ENCODE measurements around the gene TMEM106C.

TMEM106C gene, protein sequence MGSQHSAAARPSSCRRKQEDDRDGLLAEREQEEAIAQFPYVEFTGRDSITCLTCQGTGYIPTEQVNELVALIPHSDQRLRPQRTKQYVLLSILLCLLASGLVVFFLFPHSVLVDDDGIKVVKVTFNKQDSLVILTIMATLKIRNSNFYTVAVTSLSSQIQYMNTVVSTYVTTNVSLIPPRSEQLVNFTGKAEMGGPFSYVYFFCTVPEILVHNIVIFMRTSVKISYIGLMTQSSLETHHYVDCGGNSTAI

DNA sequence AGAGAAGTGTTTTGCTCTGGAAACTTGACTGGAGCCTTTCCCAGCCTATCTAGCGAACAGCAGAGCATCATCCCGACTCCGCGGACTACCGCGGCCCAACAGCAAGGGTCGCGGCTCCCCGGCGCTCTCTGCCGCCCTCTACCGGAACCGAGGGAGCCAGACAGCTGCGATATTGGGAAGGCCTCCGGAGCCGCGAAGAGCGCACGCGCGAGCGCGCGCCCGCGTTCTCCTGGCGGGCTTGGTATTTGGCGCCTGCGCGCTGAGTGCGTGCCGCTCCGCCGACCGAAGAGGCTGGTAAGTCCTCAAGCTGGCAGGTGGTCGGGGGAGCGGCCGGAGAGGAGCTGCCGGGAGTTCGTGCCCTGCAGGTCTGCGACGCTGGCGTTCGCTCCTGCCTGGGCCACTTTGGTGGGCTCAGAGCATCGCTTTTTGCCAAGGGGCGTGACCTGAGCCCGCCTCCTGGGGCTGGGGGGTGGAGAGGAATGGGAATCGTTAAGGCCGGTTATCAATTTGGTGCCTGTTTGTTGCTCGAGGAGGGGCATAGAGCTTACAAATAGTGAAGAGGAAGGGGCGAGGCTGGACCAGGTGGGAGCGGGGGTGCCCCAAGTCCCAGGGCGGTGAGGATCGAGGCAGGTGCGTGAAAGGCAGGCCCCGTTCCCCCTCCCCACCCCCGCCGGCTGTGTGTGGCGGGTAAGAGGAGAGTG lies at the start of gene TMEM106C:
TSS of gene TMEM106C (plus strand) at position 257 of the 701 bp plus-strand sequence. CDS start 641 bp downstream, outside the sequence.
- Mint-ChIP-seq H3K36me3 (ENCODE audit: low read depth) (peaks cover 7% of the 10 kb centered on the region), H3K27ac (peak within 1 kb of the TSS; percentile 81), H3K4me1 (ENCODE audit: low read depth) (peaks cover 28% of the 10 kb centered on the region), H3K9me3 (no peaks in the 10 kb centered on the region), H3K27me3 (peaks cover 42% of the 10 kb centered on the region), H3K4me3 (peak within 1 kb of the TSS; percentile 89)
- intact Hi-C loops (cut with micrococcal nuclease) = loop anchor here (10.0 kb wide), 1 partner anchor 201 kb away; no protein-coding TSS in a partner anchor

DNA sequence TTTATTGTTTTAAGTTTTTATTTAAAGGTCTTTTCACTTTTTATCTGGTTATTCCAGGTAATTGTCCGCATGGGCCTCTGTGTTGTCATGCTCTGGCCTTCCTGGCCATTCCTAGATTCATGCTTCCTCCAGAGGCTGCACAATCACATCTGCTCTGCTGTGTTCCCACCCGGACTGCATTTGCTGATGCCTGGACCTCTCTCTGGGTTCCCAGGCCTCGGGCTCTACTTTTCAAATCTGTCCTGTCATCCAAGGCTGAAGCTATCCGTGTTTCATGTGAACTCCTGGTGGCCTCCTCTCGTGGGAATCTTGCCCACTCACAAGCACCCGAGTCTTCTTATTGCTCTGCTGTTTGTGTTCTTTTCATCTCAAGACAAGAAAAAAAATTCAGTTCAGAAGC lies 42.5 kb upstream of the TMEM106C start:
- no peaks in the 10 kb centered on the region for H3K36me3 Mint-ChIP-seq (ENCODE audit: low read depth)
- H3K27me3 Mint-ChIP-seq = peaks cover 22% of the 10 kb centered on the region
- H3K4me1 Mint-ChIP-seq (ENCODE audit: low read depth) = peaks cover 5% of the 10 kb centered on the region
- H3K27ac Mint-ChIP-seq = no peak overlapping the region
- no peaks in the 10 kb centered on the region for H3K9me3 Mint-ChIP-seq
- no peak overlapping the region for H3K4me3 Mint-ChIP-seq
- intact Hi-C loops (cut with micrococcal nuclease) = no loop called here

DNA sequence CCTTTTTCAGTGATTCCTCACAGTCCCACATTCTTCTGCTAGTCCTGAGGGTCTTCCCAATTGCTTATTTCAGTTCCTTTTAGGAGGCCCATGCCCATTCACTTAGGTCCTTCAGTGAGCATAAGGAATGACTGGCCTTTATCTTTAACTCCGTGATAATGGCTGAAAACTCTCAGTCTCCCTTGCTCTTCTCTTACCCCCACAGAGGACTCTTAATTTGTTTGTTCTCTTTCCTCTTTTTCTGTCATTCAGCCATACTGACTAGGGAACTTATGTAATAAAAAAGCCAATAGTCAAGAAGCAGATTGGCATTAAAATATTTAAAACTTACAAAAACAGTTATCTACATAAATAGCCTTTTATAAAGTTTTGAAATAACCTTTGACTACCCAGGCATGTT lies 41.5 kb upstream of the TMEM106C start:
- Mint-ChIP-seq H3K4me1 (ENCODE audit: low read depth) (peaks cover 5% of the 10 kb centered on the region), H3K36me3 (ENCODE audit: low read depth) (no peaks in the 10 kb centered on the region), H3K27ac (no peak overlapping the region), H3K27me3 (peaks cover 21% of the 10 kb centered on the region), H3K9me3 (no peaks in the 10 kb centered on the region), H3K4me3 (no peak overlapping the region)
- intact Hi-C loops (cut with micrococcal nuclease) = no loop called here

DNA sequence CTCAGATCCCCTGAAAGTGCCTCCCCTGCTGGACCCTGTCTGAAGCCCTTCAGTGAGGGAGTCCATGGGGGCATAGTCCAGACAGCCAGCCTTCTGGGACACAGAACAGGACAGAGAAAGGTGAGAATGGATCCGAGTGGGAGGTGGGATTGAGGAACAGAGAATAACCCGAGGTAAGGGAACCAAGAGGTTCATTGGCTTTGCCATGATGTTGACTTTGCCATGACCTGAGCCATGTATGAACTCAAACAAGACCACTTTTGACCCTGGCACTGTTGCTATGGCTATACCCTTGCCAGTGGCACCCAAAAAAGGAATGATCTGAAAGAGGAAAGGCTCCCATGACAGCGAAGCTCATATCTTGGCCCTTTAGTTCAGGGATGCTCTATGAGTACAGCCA lies 36.0 kb upstream of the TMEM106C start:
- peaks cover 5% of the 10 kb centered on the region for H3K4me1 Mint-ChIP-seq (ENCODE audit: low read depth)
- H3K27ac Mint-ChIP-seq = no peak overlapping the region
- H3K9me3 Mint-ChIP-seq = no peaks in the 10 kb centered on the region
- intact Hi-C loops (cut with micrococcal nuclease) = no loop called here
- H3K4me3 Mint-ChIP-seq = no peak overlapping the region
- no peaks in the 10 kb centered on the region for H3K36me3 Mint-ChIP-seq (ENCODE audit: low read depth)
- peaks cover 38% of the 10 kb centered on the region for H3K27me3 Mint-ChIP-seq

DNA sequence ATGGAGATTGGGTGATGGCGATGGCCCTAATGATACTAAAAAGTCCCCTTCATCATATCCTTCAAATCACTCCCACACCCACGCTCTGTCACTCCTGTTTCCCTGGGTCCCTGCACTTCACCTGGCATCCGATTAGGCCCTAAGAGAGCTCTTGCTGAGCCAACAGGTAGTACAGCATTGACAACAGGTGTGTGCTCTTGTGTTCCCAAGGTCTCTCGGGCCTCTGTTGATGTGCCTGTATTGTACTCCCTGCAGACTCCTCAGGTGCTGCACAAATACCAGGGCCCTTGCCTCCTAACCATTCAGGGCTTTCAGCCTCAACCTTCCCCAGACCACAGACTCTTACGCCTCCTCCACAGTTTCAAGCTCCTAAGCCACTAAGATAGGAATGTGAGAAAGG lies 32.8 kb upstream of the TMEM106C start:
- intact Hi-C loops (cut with micrococcal nuclease) = no loop called here
- no peaks in the 10 kb centered on the region for H3K9me3 Mint-ChIP-seq
- peaks cover 29% of the 10 kb centered on the region for H3K27me3 Mint-ChIP-seq
- no peak overlapping the region for H3K27ac Mint-ChIP-seq
- H3K4me1 Mint-ChIP-seq (ENCODE audit: low read depth) = no peaks in the 10 kb centered on the region
- H3K36me3 Mint-ChIP-seq (ENCODE audit: low read depth) = no peaks in the 10 kb centered on the region
- H3K4me3 Mint-ChIP-seq = no peak overlapping the region

DNA sequence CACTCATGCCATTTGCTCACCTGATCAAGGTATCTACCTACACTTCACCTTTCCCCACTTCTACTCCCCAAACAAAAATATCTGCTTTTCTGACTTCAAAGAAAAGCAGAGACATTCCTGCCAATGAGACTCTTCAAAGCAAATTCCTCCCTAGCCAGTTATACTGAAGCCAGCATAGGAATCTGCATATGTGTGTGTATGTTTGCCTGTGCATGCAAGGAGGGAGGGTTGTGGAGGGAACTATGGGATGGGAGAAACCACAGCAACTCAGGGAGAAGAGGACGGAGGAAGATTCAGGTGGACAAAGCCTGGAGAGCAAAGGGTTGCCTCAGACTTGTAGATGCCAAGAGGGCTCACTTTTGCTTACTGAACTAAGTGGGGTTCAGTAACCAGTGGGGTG lies 32.2 kb upstream of the TMEM106C start:
- Mint-ChIP-seq H3K27ac (no peak overlapping the region), H3K27me3 (peaks cover 29% of the 10 kb centered on the region), H3K4me3 (no peak overlapping the region), H3K9me3 (no peaks in the 10 kb centered on the region), H3K36me3 (ENCODE audit: low read depth) (no peaks in the 10 kb centered on the region), H3K4me1 (ENCODE audit: low read depth) (no peaks in the 10 kb centered on the region)
- intact Hi-C loops (cut with micrococcal nuclease) = no loop called here

DNA sequence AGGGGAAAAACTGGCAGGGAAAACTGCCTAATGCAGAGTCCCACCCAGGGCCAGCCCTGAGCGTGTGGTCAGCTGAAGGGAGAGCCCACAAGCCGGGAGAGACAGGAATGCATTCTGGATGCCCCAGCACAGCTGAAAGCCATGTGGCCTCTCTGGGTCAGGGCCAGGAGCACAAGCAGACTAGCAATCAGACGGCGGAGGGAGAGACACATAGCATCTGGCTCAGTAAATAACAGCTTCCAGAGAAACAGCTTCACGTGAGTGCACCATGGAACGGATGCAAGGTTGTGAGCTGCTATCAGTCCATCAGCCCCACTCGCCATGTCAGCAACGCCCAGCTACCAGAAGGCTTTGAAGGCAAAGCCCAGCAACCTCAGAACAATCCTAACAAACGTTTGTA lies 28.2 kb upstream of the TMEM106C start:
- Mint-ChIP-seq H3K36me3 (ENCODE audit: low read depth) (no peaks in the 10 kb centered on the region), H3K27ac (no peak overlapping the region), H3K4me1 (ENCODE audit: low read depth) (no peaks in the 10 kb centered on the region), H3K4me3 (no peak overlapping the region), H3K9me3 (no peaks in the 10 kb centered on the region), H3K27me3 (peaks cover 24% of the 10 kb centered on the region)
- intact Hi-C loops (cut with micrococcal nuclease) = no loop called here

DNA sequence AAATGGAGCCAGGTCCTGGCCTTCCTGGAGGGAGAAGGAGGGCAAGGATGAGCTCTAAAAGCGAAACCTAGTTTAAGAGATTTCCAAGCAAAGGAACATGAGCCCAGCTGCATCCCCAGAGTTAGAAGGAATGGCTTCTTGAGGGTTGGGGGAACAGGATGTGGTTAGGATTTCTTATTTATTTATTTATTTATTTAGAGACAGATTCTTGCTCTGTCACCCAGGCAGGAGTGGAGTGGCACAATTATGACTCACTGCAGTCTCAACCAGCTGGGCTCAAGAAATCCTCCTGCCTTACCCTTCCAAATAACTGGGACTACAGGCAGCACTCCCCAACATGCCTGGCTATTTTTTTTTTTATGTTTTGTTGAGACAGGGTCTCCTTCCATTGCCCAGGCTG lies 25.3 kb upstream of the TMEM106C start:
- Mint-ChIP-seq H3K27ac (no peak overlapping the region), H3K9me3 (no peaks in the 10 kb centered on the region), H3K27me3 (peaks cover 36% of the 10 kb centered on the region), H3K4me3 (no peak overlapping the region), H3K4me1 (ENCODE audit: low read depth) (peaks cover 18% of the 10 kb centered on the region), H3K36me3 (ENCODE audit: low read depth) (no peaks in the 10 kb centered on the region)
- intact Hi-C loops (cut with micrococcal nuclease) = no loop called here

DNA sequence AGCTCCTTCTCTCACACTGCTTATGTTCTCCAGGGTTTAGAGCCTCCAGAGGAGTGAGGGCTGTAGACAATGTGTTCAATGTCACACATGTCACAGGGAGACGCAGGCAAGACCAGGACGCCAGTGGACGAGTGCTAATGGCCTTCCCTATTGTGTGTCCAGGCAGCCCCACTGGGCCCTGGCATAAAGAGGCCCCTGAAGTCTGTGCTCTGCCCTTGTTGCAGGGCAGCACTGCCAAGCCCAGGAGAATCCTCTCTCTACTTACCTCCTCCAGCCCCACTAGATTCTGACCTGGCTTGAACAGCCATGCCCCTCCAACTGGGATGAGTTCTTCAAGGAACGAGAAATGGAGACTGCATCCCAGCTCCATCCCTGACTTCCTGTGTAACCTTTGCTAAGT lies 24.8 kb upstream of the TMEM106C start:
- intact Hi-C loops (cut with micrococcal nuclease) = no loop called here
- H3K27ac Mint-ChIP-seq = no peak overlapping the region
- H3K27me3 Mint-ChIP-seq = peaks cover 38% of the 10 kb centered on the region
- H3K9me3 Mint-ChIP-seq = no peaks in the 10 kb centered on the region
- H3K4me3 Mint-ChIP-seq = no peak overlapping the region
- peaks cover 18% of the 10 kb centered on the region for H3K4me1 Mint-ChIP-seq (ENCODE audit: low read depth)
- no peaks in the 10 kb centered on the region for H3K36me3 Mint-ChIP-seq (ENCODE audit: low read depth)

DNA sequence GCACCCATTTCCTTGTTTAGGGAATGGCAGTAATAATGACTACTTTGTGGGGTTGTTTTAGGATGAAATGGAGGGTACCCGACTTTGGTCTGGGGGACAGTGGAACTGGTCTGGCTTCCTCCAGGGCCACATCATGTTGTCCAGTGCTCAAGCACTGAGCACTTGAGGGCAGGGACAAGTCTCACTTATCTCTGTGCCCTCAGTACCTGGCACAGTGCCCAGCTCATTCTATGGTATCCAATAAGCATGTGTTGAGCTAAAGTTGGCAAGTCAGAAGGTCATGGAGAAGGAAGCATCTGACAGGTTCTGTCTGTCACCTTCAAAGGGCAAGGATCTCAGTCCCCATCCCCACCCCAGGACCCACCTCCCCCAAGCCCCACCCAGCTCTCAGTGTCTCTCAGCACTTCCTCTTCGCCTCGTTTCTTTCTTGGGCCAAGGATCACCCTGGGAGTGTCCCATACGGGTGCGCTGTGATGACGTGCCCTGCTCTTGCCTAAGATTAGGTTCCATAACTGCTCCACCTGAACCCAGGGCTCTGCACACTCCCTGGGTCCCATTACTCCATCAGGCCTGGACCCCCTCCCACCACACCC lies 24.3 kb upstream of the TMEM106C start:
- no peaks in the 10 kb centered on the region for H3K36me3 Mint-ChIP-seq (ENCODE audit: low read depth)
- intact Hi-C loops (cut with micrococcal nuclease) = no loop called here
- no peak overlapping the region for H3K27ac Mint-ChIP-seq
- no peak overlapping the region for H3K4me3 Mint-ChIP-seq
- H3K27me3 Mint-ChIP-seq = peaks cover 39% of the 10 kb centered on the region
- no peaks in the 10 kb centered on the region for H3K9me3 Mint-ChIP-seq
- H3K4me1 Mint-ChIP-seq (ENCODE audit: low read depth) = peaks cover 18% of the 10 kb centered on the region

DNA sequence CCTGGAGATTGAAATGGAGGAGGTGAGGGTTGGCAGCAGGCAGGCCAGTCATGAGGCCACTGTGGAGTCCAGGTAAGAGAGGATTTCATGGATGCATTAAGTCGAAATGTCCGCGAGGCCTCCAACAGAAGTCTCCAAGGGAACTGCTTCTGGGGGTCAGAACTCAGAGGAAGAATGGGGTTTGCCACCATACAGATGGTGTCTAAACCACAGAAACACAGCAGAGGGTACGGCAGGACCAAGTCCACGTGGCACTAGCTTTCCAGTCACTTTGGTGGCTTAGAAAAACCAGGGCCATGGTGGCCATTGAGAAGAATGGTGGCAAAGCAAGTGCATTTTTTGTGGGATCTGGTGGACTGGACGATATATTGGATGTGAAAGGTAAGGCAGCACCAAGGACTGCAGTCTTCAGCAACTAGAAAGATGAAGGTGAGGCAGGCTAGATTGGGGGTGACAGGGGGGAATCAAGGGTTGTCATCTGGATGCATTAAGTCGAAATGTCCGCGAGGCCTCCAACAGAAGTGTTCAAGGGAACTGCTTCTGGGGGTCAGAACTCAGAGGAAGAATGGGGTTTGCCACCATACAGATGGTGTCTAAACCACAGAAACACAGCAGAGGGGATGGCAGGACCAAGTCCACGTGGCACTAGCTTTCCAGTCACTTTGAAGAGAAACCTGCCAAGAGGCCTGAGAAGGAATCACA lies 22.5 kb upstream of the TMEM106C start:
- Mint-ChIP-seq H3K27ac (peak overlapping the region; percentile 5), H3K9me3 (no peaks in the 10 kb centered on the region), H3K4me3 (no peak overlapping the region), H3K4me1 (ENCODE audit: low read depth) (peaks cover 21% of the 10 kb centered on the region), H3K27me3 (peaks cover 38% of the 10 kb centered on the region), H3K36me3 (ENCODE audit: low read depth) (no peaks in the 10 kb centered on the region)
- intact Hi-C loops (cut with micrococcal nuclease) = loop anchor here (10.0 kb wide), 1 partner anchor 226 kb away; no protein-coding TSS in a partner anchor

DNA sequence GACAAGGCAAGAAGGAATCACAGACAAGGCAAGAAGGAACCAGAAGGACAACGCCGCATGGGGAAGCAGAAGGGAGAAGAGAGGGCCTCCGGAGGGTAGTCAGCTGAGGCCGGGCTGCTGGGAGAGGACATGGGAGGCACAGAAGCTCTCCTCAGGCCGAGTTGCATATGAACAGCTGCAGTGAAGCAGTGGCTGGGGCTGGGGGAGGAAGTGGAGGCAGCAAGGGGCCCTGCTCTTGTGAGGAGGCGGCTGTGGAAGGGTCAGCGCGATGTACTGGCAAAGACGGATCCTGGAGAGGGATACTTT lies 22.0 kb upstream of the TMEM106C start:
- Mint-ChIP-seq H3K9me3 (no peaks in the 10 kb centered on the region), H3K4me1 (ENCODE audit: low read depth) (peaks cover 26% of the 10 kb centered on the region), H3K27ac (peak overlapping the region; percentile 5), H3K4me3 (no peak overlapping the region), H3K36me3 (ENCODE audit: low read depth) (no peaks in the 10 kb centered on the region), H3K27me3 (peaks cover 41% of the 10 kb centered on the region)
- intact Hi-C loops (cut with micrococcal nuclease) = loop anchor here (10.0 kb wide), 1 partner anchor 227 kb away; no protein-coding TSS in a partner anchor

DNA sequence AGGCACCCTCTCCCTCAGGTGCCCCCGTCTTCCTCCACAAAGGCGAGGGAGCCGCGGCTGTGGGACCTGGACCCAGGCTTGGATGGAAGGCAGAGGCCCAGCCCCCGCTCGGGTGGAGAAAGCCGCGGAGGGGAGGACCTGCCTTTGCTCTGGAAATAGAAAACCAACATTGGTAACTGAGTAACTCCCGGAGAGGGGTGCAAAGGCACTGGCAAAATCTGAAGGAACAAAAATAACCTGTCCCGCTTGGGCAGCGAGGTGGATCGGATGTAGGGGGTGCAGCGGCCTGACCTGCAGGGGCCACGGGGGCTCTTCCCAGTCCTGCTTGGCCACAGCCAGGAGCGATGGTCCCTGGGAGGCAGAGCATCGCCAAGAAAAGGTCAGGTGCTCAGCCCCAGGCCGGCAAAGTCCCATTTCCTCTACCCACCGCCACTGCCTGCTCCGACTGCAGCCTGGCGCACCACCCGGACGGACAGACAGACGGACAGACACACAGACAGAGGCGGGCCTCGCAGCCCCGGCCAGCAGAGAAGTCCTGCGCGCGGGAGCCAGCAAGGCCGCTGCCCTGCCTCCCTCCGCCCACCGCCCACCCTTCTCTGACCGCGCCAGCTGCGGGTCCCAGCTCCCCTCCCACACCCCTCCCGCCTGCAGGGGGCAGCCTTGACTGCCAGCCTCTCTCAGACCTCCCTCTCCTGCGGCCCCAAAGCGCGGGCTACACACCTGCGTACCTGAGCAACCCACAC lies 21.4 kb upstream of the TMEM106C start:
- peaks cover 32% of the 10 kb centered on the region for H3K4me1 Mint-ChIP-seq (ENCODE audit: low read depth)
- peaks cover 44% of the 10 kb centered on the region for H3K27me3 Mint-ChIP-seq
- no peak overlapping the region for H3K4me3 Mint-ChIP-seq
- intact Hi-C loops (cut with micrococcal nuclease) = loop anchor here (10.0 kb wide), 1 partner anchor 227 kb away; no protein-coding TSS in a partner anchor
- no peaks in the 10 kb centered on the region for H3K9me3 Mint-ChIP-seq
- H3K36me3 Mint-ChIP-seq (ENCODE audit: low read depth) = no peaks in the 10 kb centered on the region
- peak overlapping the region; percentile 5 for H3K27ac Mint-ChIP-seq

Data from dendritic cell treated with granulocyte-macrophage colony-stimulating factor and Interleukin-4, amounts not matched to agents 40 ng/mL and 50 ng/mL, for 4 days (primary cell).